H1 (cell line): ENCODE measurements around the gene DIP2C. TPM values are rescaled to one million over a fixed set of nuclear protein-coding genes. Genes with fewer than 3 reads are reported as not detected.

Source experiments
- CTCF ChIA-PET: fragments of 300-600 bp; sonication (Branson Sonifier 250); formaldehyde crosslinking; loops from one replicate; lab custom pipeline; 2021; ENCODE audit not compliant: partially characterized antibody; lab: Charles Lee
- POLR2A ChIA-PET: fragments of 300-600 bp; sonication (Branson Sonifier 250); formaldehyde crosslinking; loops from one replicate; lab custom pipeline; 2021; ENCODE audit warnings: inconsistent platforms; ENCODE audit not compliant: partially characterized antibody; lab: Charles Lee
- DNase-seq, 2 experiments: peaks; one replicate each; pipeline versions ENCODE4 v3.0.0 to v3.0.0-alpha.2; 2010 to 2022; ENCODE audit warnings: low spot score in 2 of 2, low read depth in 1 of 2, mixed read lengths in 1 of 2
- FAIRE-seq: peaks from 2 replicates; lab custom pipeline; 2011; peaks lifted over from hg19 to GRCh38; lab: Jason Lieb, UNC
- H2AFZ ChIP-seq: 2 replicates; pipeline ENCODE4 v1.8.1; 2012; ENCODE audit warnings: low read length, inconsistent platforms
- H2AK5ac ChIP-seq: 2 replicates; pipeline ENCODE4 v1.6.1; 2013; ENCODE audit warnings: low read depth, low read length
- H2BK120ac ChIP-seq: replicated peaks from 2 replicates; pipeline ENCODE3; 2013; ENCODE audit warnings: low read depth, low read length, inconsistent platforms
- H2BK12ac ChIP-seq: 2 replicates; pipeline ENCODE4 v1.6.1; 2013; ENCODE audit warnings: low read depth, low read length
- H2BK15ac ChIP-seq: 2 replicates; pipeline ENCODE4 v1.6.1; 2013; ENCODE audit warnings: low read length
- H2BK20ac ChIP-seq: 2 replicates; pipeline ENCODE4 v1.6.1; 2013; ENCODE audit warnings: low read length
- H2BK5ac ChIP-seq: 2 replicates; pipeline ENCODE4 v1.6.1; 2013; ENCODE audit warnings: low read depth, low read length
- H3K14ac ChIP-seq: 2 replicates; pipeline ENCODE4 v1.6.1; 2013; ENCODE audit warnings: inconsistent platforms; ENCODE audit not compliant: insufficient read length
- H3K18ac ChIP-seq: 2 replicates; pipeline ENCODE4 v1.6.1; 2013; ENCODE audit warnings: low read length; ENCODE audit errors: extremely low read depth
- H3K23ac ChIP-seq: 2 replicates; pipeline ENCODE4 v1.6.1; 2013; ENCODE audit warnings: inconsistent platforms; ENCODE audit not compliant: insufficient read length
- H3K23me2 ChIP-seq: 2 replicates; pipeline ENCODE4 v1.6.1; 2013; ENCODE audit warnings: low read depth, low read length
- H3K27ac ChIP-seq: 2 replicates; pipeline ENCODE4 v1.6.1; 2011; ENCODE audit warnings: low read depth, low read length, inconsistent platforms
- H3K27me3 ChIP-seq, 4 experiments: replicated peaks in 1 of 4; 1 replicate in 1 of 4; 2 replicates in 3 of 4; pipeline versions ENCODE4 v1.6.1 to v1.8.1; 2011 to 2013; ENCODE audit warnings: low read length in 3 of 4, mild to moderate bottlenecking in 3 of 4, inconsistent platforms in 2 of 4, mixed read lengths in 2 of 4, moderate library complexity in 1 of 4; ENCODE audit not compliant: control insufficient read depth in 3 of 4, insufficient read depth in 3 of 4; ENCODE audit errors: extremely low read depth in 1 of 4
- H3K36me3 ChIP-seq, 4 experiments: 2 replicates each; pipeline versions ENCODE4 v1.6.1 to v1.8.1; 2011 to 2013; ENCODE audit warnings: mild to moderate bottlenecking in 4 of 4, low read length in 3 of 4, moderate library complexity in 2 of 4, control low read depth in 1 of 4, inconsistent platforms in 1 of 4; ENCODE audit not compliant: insufficient read depth in 4 of 4, control insufficient read depth in 2 of 4
- H3K4ac ChIP-seq: replicated peaks from 2 replicates; pipeline ENCODE3; 2013; ENCODE audit warnings: low read length, low read depth, mixed read lengths, inconsistent platforms; ENCODE audit not compliant: insufficient read length
- H3K4me1 ChIP-seq, 4 experiments: replicated peaks in 1 of 4; 1 replicate in 1 of 4; 2 replicates in 3 of 4; pipeline versions ENCODE4 v1.6.1 to v1.8.1; 2011 to 2013; ENCODE audit warnings: low read length in 3 of 4, inconsistent platforms in 2 of 4, mixed read lengths in 1 of 4; ENCODE audit not compliant: insufficient read depth in 4 of 4, control insufficient read depth in 3 of 4
- H3K4me2 ChIP-seq, 2 experiments: 2 replicates each; pipeline versions ENCODE4 v1.6.1 to v1.8.1; 2011 to 2013; ENCODE audit warnings: low read depth in 2 of 2, low read length in 2 of 2, control low read depth in 1 of 2, inconsistent platforms in 1 of 2, mild to moderate bottlenecking in 1 of 2; ENCODE audit not compliant: insufficient read depth in 1 of 2
- H3K4me3 ChIP-seq, 4 experiments: fragments of 200-600, 300-600 bp in 1 of 4; sonication (generic), shearing (Covaris generic), sonication (Bioruptor Twin) in 1 of 4; 2 replicates each; pipeline versions ENCODE4 v1.5.1 to v1.8.1; 2011 to 2016; ENCODE audit warnings: low read length in 4 of 4, low read depth in 3 of 4, control low read depth in 2 of 4, inconsistent platforms in 2 of 4, mild to moderate bottlenecking in 2 of 4, mixed read lengths in 1 of 4, moderate library complexity in 1 of 4; ENCODE audit not compliant: insufficient read depth in 2 of 4; ENCODE audit errors: extremely low read depth in 1 of 4
- H3K56ac ChIP-seq: replicated peaks from 2 replicates; pipeline ENCODE3; 2013; ENCODE audit warnings: low read depth, mild to moderate bottlenecking, mixed read lengths, low read length, inconsistent platforms; ENCODE audit not compliant: insufficient read length
- H3K79me1 ChIP-seq: 2 replicates; pipeline ENCODE4 v1.6.1; 2013; ENCODE audit warnings: low read depth, low read length, control low read depth
- H3K79me2 ChIP-seq, 2 experiments: 2 replicates each; pipeline versions ENCODE4 v1.6.1 to v1.8.1; 2012 to 2013; ENCODE audit warnings: low read length in 2 of 2, mild to moderate bottlenecking in 2 of 2, inconsistent platforms in 1 of 2; ENCODE audit not compliant: insufficient read depth in 2 of 2, control insufficient read depth in 1 of 2
- H3K9ac ChIP-seq, 4 experiments: replicated peaks in 1 of 4; 1 replicate in 1 of 4; 2 replicates in 3 of 4; pipeline versions ENCODE4 v1.6.1 to v1.8.1; 2011 to 2013; ENCODE audit warnings: low read depth in 3 of 4, low read length in 3 of 4, control low read depth in 2 of 4, mild to moderate bottlenecking in 2 of 4, moderate library complexity in 2 of 4, inconsistent platforms in 1 of 4; ENCODE audit errors: extremely low read depth in 1 of 4
- H3K9me3 ChIP-seq, 2 experiments: 2 replicates each; pipeline versions ENCODE4 v1.6.1 to v1.8.1; 2012 to 2013; ENCODE audit warnings: mild to moderate bottlenecking in 2 of 2, moderate library complexity in 2 of 2, control low read depth in 1 of 2, inconsistent platforms in 1 of 2, low read depth in 1 of 2, low read length in 1 of 2, mixed read lengths in 1 of 2; ENCODE audit not compliant: insufficient read depth in 2 of 2
- H4K20me1 ChIP-seq, 2 experiments: replicated peaks in 1 of 2; 2 replicates each; pipeline versions ENCODE3 to v1.8.1; 2011 to 2013; ENCODE audit warnings: inconsistent platforms in 2 of 2, low read length in 2 of 2, mild to moderate bottlenecking in 1 of 2; ENCODE audit not compliant: insufficient read depth in 2 of 2, control insufficient read depth in 1 of 2
- H4K5ac ChIP-seq: 2 replicates; pipeline ENCODE4 v1.6.1; 2013; ENCODE audit warnings: low read length, low read depth, mixed read lengths, inconsistent platforms; ENCODE audit not compliant: insufficient read length
- H4K8ac ChIP-seq: 2 replicates; pipeline ENCODE4 v1.8.0; 2013; ENCODE audit warnings: mild to moderate bottlenecking, moderate library complexity, low read length, inconsistent platforms; ENCODE audit not compliant: insufficient read depth; ENCODE audit errors: extremely low read depth
- H4K91ac ChIP-seq: replicated peaks from 2 replicates; pipeline ENCODE3; 2013; ENCODE audit warnings: low read length, mixed read lengths, inconsistent platforms; ENCODE audit not compliant: insufficient read length
- BCL11A ChIP-seq, 2 experiments: IDR thresholded peaks; one replicate each; pipeline ENCODE4 v1.6.1; 2011; ENCODE audit warnings: low read depth in 2 of 2, low read length in 2 of 2, mild to moderate bottlenecking in 2 of 2
- CEBPB ChIP-seq: IDR thresholded peaks from 2 replicates; pipeline ENCODE4 v1.6.1; 2012; ENCODE audit warnings: low read depth, low read length
- GABPA ChIP-seq: IDR thresholded peaks from 2 replicates; pipeline ENCODE4 v1.6.1; 2011; ENCODE audit warnings: mild to moderate bottlenecking, low read length, moderate library complexity, borderline replicate concordance; ENCODE audit not compliant: insufficient read depth
- GTF2F1 ChIP-seq: IDR thresholded peaks from 2 replicates; pipeline ENCODE4 v1.6.1; 2012; ENCODE audit warnings: low read depth, low read length, improper control_type of control experiment, borderline replicate concordance
- HDAC6 ChIP-seq: IDR thresholded peaks from one replicate; pipeline ENCODE4 v1.7.1; 2012; ENCODE audit warnings: low read depth, mild to moderate bottlenecking, inconsistent platforms, low read length, moderate library complexity
- KDM4A ChIP-seq: IDR thresholded peaks from one replicate; pipeline ENCODE4 v1.7.1; 2012; ENCODE audit warnings: low read depth, mild to moderate bottlenecking, moderate library complexity, low read length, inconsistent platforms; ENCODE audit not compliant: severe bottlenecking
- RAD21 ChIP-seq, 2 experiments: IDR thresholded peaks in 1 of 2; conservative IDR thresholded peaks in 1 of 2; 2 replicates each; pipeline ENCODE4 v1.6.1; 2011; ENCODE audit warnings: low read depth in 2 of 2, low read length in 2 of 2, improper control_type of control experiment in 1 of 2, inconsistent platforms in 1 of 2, mild to moderate bottlenecking in 1 of 2, moderate library complexity in 1 of 2
- SAP30 ChIP-seq: fragments of 300-600 bp; sonication (generic); IDR thresholded peaks from 2 replicates; pipeline ENCODE4 v1.7.1; 2012; ENCODE audit warnings: low read length, moderate library complexity, mild to moderate bottlenecking, inconsistent platforms; ENCODE audit not compliant: insufficient read depth, insufficient replicate concordance
- SRF ChIP-seq: IDR thresholded peaks from 2 replicates; pipeline ENCODE4 v1.6.1; 2011; ENCODE audit warnings: mild to moderate bottlenecking, low read depth, low read length, moderate library complexity
- TAF1 ChIP-seq: IDR thresholded peaks from 2 replicates; pipeline ENCODE4 v1.6.1; 2011; ENCODE audit warnings: mild to moderate bottlenecking, low read depth, low read length
- TCF12 ChIP-seq: IDR thresholded peaks from 2 replicates; pipeline ENCODE4 v1.6.1; 2011; ENCODE audit warnings: low read depth, mild to moderate bottlenecking, low read length
- WGBS, 2 experiments: shearing (Covaris generic) in 1 of 2; methylation state at CpG; one replicate each; pipeline versions ENCODE4 v1.1.6 to v1.1.7; 2013 to 2015; ENCODE audit warnings: low lambda C conversion rate in 2 of 2, mixed read lengths in 2 of 2, inconsistent platforms in 1 of 2, low coverage in 1 of 2, missing lambda C conversion rate in 1 of 2; ENCODE audit not compliant: insufficient replicate concordance in 2 of 2, insufficient coverage in 1 of 2, insufficient read length in 1 of 2; ENCODE audit errors: extremely low coverage in 1 of 2, missing lambda C conversion rate in 1 of 2; 5-methylcytosine and 5-hydroxymethylcytosine counted together
- polyA plus RNA-seq, 7 experiments: library from polyadenylated mRNA; depleted of rRNA in 3 of 7; stranded (reverse) in 5 of 7; unstranded in 2 of 7; fragments of >200 nt in 5 of 7; fragments of 200-250 nt in 2 of 7; gene quantifications; 1 replicate in 5 of 7; 2 replicates in 1 of 7; 4 replicates in 1 of 7; pipeline versions ENCODE4 v1.2.1 to v1.2.3, GENCODE V29; 2011 to 2013; ENCODE audit warnings: missing spikeins in 2 of 7, mixed read lengths in 2 of 7
- total RNA-seq: library from RNA; stranded (reverse); fragmentation: NEBNext Ultra II Directional; extraction: Animal tissue kit (Norgen Biotek cat#: 25700); gene quantifications from 2 replicates; pipeline ENCODE4 v1.2.1, GENCODE V29; 2021
- TF ChIP-seq, protein P1 (sequence below): IDR thresholded peaks from 2 replicates; pipeline ENCODE4 v1.6.1; 2012; ENCODE audit warnings: inconsistent platforms

Gene DIP2C
- total and polyA plus RNA-seq, 2 of the 8 experiments (the other 6 are each of a cell fraction or from before 2014, with no cell fraction given) = 3.8 to 9.3 TPM

DNA sequence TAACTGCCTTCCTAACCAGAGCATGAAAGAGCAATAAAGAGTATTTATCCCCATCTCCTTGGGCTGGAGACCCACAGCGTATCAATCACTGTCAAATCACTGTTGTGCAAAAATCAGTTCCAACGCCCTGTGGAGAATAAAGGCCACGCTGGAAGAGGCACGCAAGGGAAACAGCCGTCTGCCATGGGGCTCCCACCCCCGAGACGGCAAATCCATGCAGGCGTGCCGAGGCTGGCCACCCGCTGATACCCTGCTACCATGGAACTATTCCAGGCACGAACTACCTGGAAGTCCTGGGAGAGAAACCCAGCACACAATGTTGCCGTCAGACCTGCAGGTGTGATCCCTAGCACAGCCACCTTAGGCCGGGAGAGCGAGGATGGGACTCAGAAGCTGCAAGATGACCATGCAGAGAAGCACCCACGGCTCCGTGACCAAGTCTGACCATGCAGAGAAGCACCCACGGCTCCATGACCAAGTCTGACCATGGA is 185.3 kb downstream of the DIP2C start:
- Histone ChIP-seq H2BK120ac (no peak overlapping the region), H2BK20ac (no peak overlapping the region), H3K27me3 (peaks cover 23 to 65% (median 57%) of the 10 kb centered on the region in 4 experiments), H3K4me2 (no peak overlapping the region), H3K4me1 (peaks cover 0 to 1% (median 0%) of the 10 kb centered on the region in 4 experiments; a peak in 1 of 7 replicates), H3K9ac (no peak overlapping the region), H3K9me3 (peaks cover 0 to 4% of the 10 kb centered on the region in 2 experiments; a peak in 1 of 4 replicates), H3K23ac (no peak overlapping the region), H3K18ac (no peak overlapping the region), H3K79me2 (no peaks in the 10 kb centered on the region; a peak in 1 of 4 replicates), H3K23me2 (no peaks in the 10 kb centered on the region), H3K4me3 (no peak overlapping the region), H3K79me1 (peaks cover 3% of the 10 kb centered on the region; the same call in 1 of the 2 replicates), H3K4ac (no peak overlapping the region), H4K91ac (no peak overlapping the region), H4K20me1 (peaks cover 28 to 56% of the 10 kb centered on the region in 2 experiments), H3K27ac (no peak overlapping the region), H2BK15ac (no peak overlapping the region), H2AK5ac (no peak overlapping the region), H2BK12ac (no peak overlapping the region), H4K5ac (no peak overlapping the region), H3K56ac (no peak overlapping the region), H3K36me3 (no peaks in the 10 kb centered on the region), H3K14ac (no peak overlapping the region), H2BK5ac (no peak overlapping the region), H2AFZ (no peak overlapping the region), H4K8ac (no peak overlapping the region)
- 94% methylated on average over 16 of the region's 17 CpGs; no CpG with 5 or more reads in 1 of the 2 experiments for WGBS, 2 experiments
- DNase-seq (no peak), FAIRE-seq (no peak)
- POLR2A ChIA-PET = no interaction called here
- CTCF ChIA-PET = interaction anchor here (0.6 to 1.6 kb wide), 2 partner anchors 10 to 362 kb away, joined by 4 to 6 read pairs; no protein-coding TSS in a partner anchor
- TF ChIP-seq HDAC6 (no peak), TAF1 (no peak), GTF2F1 (no peak), SRF (no peak), KDM4A (no peak), BCL11A (IDR thresholded peaks at IDR 0.05; ENCODE audit: low read depth in 2 of 2, low read length in 2 of 2) (no peak), RAD21 (IDR thresholded peaks at IDR 0.05 in 1 of 2, conservative IDR thresholded peaks at IDR 0.05 in 1 of 2; ENCODE audit: low read depth in 2 of 2, low read length in 2 of 2) (no peak), CEBPB (no peak), TCF12 (no peak), SAP30 (no peak), GABPA (no peak)
- TF ChIP-seq, protein P1, sequence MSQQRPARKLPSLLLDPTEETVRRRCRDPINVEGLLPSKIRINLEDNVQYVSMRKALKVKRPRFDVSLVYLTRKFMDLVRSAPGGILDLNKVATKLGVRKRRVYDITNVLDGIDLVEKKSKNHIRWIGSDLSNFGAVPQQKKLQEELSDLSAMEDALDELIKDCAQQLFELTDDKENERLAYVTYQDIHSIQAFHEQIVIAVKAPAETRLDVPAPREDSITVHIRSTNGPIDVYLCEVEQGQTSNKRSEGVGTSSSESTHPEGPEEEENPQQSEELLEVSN = no peak
